Measurements from ENCODE around the gene BFSP2. TPM values are rescaled to one million over a fixed set of nuclear protein-coding genes. Genes with fewer than 3 reads are reported as not detected.

BFSP2 gene
- total RNA-seq, 4 donors from 2014 or later = not detected

- Histone ChIP-seq H3K9me3 (no peaks in the 10 kb centered on the region), H3K36me3 (no peaks in the 10 kb centered on the region), H3K4me3 (replicated peaks in 1 of 3) (no peak overlapping the region), H3K27me3 (no peaks in the 10 kb centered on the region), H3K4me1 (no peaks in the 10 kb centered on the region), H3K27ac (no peak overlapping the region)
- DNase-seq = no peak
- TF ChIP-seq CTCF (IDR thresholded peaks at IDR 0.05) (no peak), POLR2A (IDR thresholded peaks at IDR 0.05) (no peak)
- intact Hi-C loops (cut with DNase I) = no loop called here
- 83 to 94% methylated on average over 1 of the region's 1 CpG for WGBS, 2 donors
These were observed 5.1 kb upstream of the BFSP2 start for GRCh38 chr3:133394561-133395311.

GRCh38 chr3:133396906-133397305 is 3.0 kb upstream of the BFSP2 start:
- no peak overlapping the region for H3K4me3 ChIP-seq (replicated peaks in 1 of 3)
- no peaks in the 10 kb centered on the region for H3K9me3 ChIP-seq
- H3K36me3 ChIP-seq = no peaks in the 10 kb centered on the region
- no peaks in the 10 kb centered on the region for H3K4me1 ChIP-seq
- intact Hi-C loops (cut with DNase I) = no loop called here
- no peaks in the 10 kb centered on the region for H3K27me3 ChIP-seq
- H3K27ac ChIP-seq = no peak overlapping the region
- 82 to 84% methylated on average over 10 of the region's 10 CpGs for WGBS, 2 donors
- no peak for DNase-seq
- TF ChIP-seq CTCF (IDR thresholded peaks at IDR 0.05) (no peak), POLR2A (IDR thresholded peaks at IDR 0.05) (no peak)

- WGBS, 2 donors = 49 to 59% methylated on average over 2 of the region's 2 CpGs
- intact Hi-C loops (cut with DNase I) = no loop called here
- H3K9me3 ChIP-seq = no peaks in the 10 kb centered on the region
- no peaks in the 10 kb centered on the region for H3K27me3 ChIP-seq
- no peaks in the 10 kb centered on the region for H3K4me1 ChIP-seq
- no peak overlapping the region for H3K27ac ChIP-seq
- H3K4me3 ChIP-seq (replicated peaks in 1 of 3) = no peak overlapping the region
- no peaks in the 10 kb centered on the region for H3K36me3 ChIP-seq
- no peak for TF ChIP-seq POLR2A (IDR thresholded peaks at IDR 0.05)
- no peak for TF ChIP-seq CTCF (IDR thresholded peaks at IDR 0.05)
- DNase-seq = peak; percentile 36 to 46
These were observed 1.7 kb downstream of the BFSP2 start for GRCh38 chr3:133401374-133402135.

- intact Hi-C loops (cut with DNase I) = no loop called here
- H3K27me3 ChIP-seq = no peaks in the 10 kb centered on the region
- no peaks in the 10 kb centered on the region for H3K9me3 ChIP-seq
- no peak for DNase-seq
- TF ChIP-seq POLR2A (IDR thresholded peaks at IDR 0.05) (no peak), CTCF (IDR thresholded peaks at IDR 0.05) (no peak)
- H3K4me3 ChIP-seq (replicated peaks in 1 of 3) = no peak overlapping the region
- 82 to 87% methylated on average over 3 of the region's 3 CpGs for WGBS, 2 donors
- H3K27ac ChIP-seq = no peak overlapping the region
- H3K36me3 ChIP-seq = no peaks in the 10 kb centered on the region
- no peaks in the 10 kb centered on the region for H3K4me1 ChIP-seq
These were observed 5.1 kb downstream of the BFSP2 start for GRCh38 chr3:133404920-133405319.

GRCh38 chr3:133408366-133408765 is 8.5 kb downstream of the BFSP2 start:
- no peaks in the 10 kb centered on the region for H3K27me3 ChIP-seq
- H3K36me3 ChIP-seq = no peaks in the 10 kb centered on the region
- no peak for TF ChIP-seq CTCF (IDR thresholded peaks at IDR 0.05)
- TF ChIP-seq POLR2A (IDR thresholded peaks at IDR 0.05) = no peak
- no peak overlapping the region for H3K27ac ChIP-seq
- WGBS, 2 donors = 87 to 95% methylated on average over 2 of the region's 2 CpGs
- no peaks in the 10 kb centered on the region for H3K4me1 ChIP-seq
- H3K9me3 ChIP-seq = no peaks in the 10 kb centered on the region
- intact Hi-C loops (cut with DNase I) = no loop called here
- no peak overlapping the region for H3K4me3 ChIP-seq (replicated peaks in 1 of 3)
- DNase-seq = no peak
